GM12801 (cell line): Measurements from ENCODE around the gene ST7.

Experiments
- CTCF ChIP-seq: IDR thresholded peaks from one replicate; pipeline ENCODE4 v1.5.1; 2011; ENCODE audit warnings: control low read depth; ENCODE audit not compliant: insufficient read length; ENCODE audit errors: extremely low read depth

The ST7 gene

DNA sequence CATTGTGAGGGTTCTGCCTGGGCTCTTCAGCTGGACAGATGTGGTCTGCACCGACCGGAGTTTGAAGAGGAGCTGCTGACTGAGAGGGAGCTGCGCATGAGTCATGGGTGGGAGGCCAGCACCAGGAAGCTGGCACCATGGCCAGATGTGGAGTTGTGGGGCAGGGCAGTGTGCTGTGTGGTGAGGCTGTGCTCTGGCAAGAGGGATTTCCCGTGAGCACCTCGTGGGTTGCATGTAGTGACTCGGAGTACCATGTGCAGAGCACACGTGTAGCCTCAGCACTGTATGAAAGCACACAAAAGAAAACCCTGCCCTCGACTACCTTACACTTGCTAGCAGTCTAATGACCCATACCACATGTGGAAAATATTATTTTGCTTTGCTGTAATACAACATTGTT is 266.2 kb downstream of the ST7 start:
- TF ChIP-seq CTCF = no peak

- TF ChIP-seq CTCF = no peak
These were observed 267.5 kb downstream of the ST7 start for GRCh38 chr7:117220836-117221235.

- no peak for TF ChIP-seq CTCF
These were observed 272.2 kb downstream of the ST7 start for GRCh38 chr7:117225536-117225935.

GRCh38 chr7:117227091-117227490 is 273.8 kb downstream of the ST7 start:
- no peak for TF ChIP-seq CTCF

DNA sequence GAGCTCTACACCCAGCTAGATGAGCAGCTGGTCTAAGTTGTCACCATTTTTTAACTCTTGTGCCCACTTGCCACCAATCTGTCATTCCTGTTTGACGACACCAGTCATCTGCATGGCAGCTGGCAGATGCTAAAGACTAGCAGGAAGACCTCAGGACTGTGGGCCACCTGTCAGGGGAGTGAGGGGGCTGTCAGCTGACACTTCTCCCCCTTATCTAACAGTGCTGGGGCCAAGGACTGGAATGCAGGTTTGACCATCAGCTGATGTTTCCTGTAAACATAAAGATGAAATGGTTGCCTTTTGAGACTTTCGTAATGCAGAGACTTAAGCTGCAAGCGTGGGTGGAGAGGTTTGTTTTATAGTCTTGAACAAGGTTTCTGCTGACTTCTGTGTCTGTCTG is 276.0 kb downstream of the ST7 start:
- no peak for TF ChIP-seq CTCF

DNA sequence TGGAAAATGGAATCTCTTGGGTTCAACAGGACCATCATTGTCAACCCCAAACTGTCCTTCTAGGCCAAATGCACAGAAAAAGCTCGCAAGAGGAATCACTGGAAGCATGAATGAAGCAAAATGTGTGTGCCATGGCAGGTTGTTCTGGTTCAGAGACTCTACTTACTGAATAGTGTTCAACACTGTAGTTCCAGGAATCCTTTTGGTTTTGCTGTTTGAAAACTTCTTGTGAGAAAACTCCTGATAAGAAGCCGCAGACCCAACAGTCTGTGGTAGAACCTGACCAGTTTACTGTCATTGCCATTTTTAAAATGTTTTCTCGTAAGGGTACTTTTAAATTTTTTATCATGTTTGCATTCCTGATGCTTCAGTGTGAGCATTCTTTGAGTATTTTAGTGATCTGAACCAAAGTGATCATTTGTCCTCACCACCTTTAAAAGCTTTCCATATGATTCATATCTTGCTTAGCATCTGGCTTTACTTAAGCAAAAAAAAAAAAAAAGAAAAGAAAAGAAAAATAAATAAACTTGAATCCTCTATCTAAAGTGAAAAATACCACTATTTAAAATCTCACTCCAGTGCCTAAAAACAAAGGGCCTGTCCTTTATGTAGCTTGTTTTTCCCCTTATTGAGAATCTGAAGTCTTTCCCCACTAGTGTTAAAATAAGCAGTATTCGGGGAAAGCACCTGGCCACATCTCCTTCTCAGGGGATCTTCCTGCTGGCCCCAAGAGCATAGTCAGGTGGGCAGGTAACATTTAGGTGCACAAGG is 277.2 kb downstream of the ST7 start:
- TF ChIP-seq CTCF = no peak

GRCh38 chr7:117231047-117231359 is 277.7 kb downstream of the ST7 start:
- TF ChIP-seq CTCF = no peak
